GM18520 (cell line): ENCODE data around the gene CMBL.

ENCODE experiments used
- ATAC-seq: cut with Tn5 transposase; IDR thresholded peaks from one replicate; pipeline ENCODE4 v1.9.1; 2021; ENCODE audit not compliant: unreplicated experiment

CMBL gene

DNA sequence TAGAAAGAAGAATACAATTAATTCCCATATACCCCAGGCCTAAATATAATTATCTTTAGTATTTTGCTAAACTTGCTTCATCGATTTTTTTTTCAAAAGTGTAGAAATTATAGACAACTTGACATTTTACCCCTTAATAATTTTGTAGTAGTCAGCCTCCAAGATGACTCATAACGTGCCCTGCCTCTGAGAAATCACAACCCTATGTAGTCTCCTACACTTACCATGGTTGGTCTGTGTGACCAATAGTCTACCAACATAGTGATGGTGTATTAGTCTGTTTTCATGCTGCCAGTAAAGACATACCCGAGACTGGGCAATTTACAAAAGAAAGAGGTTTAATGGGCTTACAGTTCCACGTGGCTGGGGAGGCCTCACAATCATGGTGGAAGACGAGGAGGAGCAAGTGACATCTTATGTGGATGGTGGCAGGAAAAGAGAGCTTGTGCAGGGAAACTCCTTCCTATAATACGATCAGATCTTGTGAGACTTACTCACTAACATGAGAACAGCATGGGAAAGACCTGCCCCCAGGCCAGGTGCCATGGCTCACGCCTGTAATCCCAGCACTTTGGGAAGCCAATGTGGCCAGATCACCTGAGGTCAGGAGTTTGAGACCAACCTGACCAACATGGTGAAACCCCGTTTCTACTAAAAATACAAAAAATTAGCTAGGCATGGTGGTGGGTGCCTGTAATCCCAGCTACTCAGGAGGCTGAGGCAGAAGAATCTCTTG, 3.3 kb upstream of the CMBL start:
- ATAC-seq, result peak; percentile 68

DNA sequence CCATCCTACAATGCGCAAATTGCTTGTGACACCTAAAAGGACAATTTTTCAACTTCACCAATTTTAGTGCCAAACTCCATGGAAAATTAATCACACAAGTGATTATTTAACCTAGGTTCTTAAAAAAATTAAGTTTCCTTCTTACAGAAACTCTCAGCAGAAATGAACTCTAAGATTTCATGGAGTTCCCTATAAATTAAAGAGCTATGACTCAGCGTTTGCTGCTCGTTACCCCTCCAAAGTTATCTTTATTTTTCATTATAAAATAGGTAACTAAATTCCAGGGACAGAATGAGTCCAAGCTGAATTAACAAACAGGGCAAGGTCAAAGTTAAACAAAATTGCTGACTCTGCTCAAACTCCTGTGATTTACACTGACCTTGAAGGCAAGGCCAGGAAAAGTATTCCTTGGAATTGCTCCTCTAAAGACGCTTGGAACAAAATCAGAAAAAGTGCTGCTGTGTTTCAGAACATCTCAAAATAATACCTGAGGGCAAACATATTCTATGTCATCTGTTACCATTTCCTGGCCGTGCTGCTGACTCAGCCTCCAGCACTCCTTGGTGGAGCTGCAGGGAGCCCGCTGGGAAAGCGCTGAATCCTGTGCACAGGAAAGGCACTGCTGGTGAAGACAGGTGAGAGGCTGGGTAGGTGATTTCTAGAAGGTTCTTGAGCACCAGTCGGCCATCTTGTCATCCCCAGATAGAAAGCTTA, 2.5 kb upstream of the CMBL start:
- no peak for ATAC-seq

DNA sequence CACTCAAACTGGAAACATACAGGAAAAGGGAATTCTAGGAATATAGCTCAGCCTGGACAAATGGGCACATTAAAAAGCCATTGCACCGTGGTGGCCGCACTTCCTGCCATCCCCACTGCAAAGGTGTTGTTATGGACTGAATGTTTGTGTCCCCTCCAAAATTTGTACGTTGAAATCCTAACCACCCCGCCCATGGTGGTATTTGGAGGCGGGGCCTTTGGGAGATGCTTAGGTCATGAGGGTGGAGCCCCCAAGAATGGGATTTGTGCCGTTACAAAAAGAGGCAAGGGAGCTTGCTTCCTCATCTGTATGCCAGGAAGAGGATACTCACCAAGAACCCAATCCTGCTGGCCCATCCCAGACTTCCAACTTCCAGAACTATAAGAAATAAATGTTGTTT, 1.1 kb upstream of the CMBL start:
- ATAC-seq, result no peak

DNA sequence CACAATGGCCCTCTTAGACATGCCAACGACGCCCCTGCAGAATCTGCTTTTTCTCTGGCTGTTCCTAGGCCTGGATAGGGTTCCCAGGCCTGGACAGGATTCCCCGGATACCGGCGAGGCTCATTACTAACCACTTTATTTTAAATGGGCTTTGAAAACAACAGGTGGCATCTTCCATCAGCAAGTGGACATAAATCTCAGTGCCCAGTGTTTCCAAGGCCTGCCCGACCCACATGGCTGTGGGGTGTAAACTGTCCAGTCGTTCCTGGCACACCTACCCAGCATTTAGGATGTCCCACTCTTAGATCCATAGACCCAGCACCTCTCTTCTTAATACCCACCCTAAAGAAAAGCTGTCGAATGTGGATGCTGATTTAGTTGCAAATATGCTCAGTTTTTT, 896 bp downstream of the CMBL start:
- no peak for ATAC-seq

DNA sequence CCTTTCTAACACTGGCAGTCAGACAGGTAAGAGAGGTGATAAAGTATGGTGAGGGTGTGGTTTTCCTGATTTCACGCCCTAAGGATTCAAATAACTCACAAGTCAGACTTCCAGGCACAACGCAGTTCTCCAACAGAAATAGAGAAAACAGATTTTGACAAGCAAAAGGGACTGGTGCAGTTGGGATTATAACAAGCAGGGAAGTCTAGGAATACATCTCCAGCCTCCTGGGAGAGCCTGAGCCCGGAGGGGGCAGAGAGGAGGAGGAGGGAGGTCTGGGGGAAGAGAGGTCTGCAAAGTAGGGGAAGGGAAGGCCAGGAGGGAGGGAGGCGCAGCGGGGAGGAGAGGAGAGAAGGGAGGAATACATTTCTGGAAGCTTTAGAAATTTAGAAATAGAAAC, 1.6 kb downstream of the CMBL start:
- no peak for ATAC-seq

DNA sequence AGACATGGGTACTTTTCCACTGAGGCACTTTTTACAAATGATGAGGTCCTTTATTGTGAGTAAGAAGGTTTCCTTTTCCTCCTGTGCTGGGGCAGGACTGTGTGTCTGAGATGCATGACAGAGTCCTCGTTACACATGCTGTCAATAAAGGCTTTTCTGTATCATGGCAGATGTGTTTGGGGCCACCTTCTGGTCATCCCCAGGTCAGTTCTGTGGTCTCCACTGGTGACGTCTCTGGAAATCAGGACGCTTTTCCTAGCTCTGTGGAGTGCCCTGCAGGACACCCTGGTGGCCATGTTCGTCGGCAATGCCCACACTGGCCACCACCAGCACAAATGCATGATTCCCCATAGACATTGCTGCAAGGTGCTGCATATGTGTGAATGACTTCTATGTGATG, 2.8 kb downstream of the CMBL start:
- no peak for ATAC-seq

DNA sequence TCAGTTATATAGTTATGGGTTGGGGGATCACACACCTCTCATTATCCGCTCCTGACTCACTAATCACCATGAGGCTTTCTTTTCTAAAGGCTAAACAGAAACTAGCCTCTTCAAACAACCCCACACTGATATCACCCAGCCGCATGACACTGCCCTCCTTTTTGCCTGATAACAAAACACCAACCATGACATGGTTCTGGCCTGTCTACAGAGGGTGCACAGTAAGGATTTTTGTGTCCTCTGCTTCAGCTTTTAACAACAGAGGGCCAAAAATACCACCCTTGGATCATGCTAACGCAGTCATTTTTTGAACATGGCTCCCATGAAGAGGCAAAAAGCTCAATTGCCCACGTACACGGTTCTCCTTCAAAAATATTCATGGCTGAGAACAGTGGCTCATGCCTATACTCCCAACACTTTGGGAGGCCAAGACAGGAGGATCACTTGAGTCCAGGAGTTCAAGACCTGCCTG, 4.0 kb downstream of the CMBL start:
- no peak for ATAC-seq

DNA sequence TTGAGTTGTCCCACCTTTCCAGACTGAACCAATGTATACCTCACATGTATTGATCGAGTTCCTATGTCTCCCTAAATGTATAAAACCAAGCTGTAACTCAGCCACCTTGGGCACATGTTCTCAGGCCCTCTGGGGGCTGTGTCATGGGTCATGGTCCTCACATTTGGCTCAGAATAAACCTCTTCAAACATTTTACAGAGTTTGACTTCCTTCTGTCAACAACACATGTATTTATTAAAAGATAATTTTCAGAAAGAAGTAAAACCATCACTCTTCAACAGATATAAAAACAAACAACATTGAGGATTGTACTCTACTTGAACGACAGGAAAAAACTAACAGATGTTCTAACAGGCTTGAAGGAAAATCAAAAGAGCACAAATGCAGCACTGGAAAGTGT, 4.5 kb downstream of the CMBL start:
- no peak for ATAC-seq

DNA sequence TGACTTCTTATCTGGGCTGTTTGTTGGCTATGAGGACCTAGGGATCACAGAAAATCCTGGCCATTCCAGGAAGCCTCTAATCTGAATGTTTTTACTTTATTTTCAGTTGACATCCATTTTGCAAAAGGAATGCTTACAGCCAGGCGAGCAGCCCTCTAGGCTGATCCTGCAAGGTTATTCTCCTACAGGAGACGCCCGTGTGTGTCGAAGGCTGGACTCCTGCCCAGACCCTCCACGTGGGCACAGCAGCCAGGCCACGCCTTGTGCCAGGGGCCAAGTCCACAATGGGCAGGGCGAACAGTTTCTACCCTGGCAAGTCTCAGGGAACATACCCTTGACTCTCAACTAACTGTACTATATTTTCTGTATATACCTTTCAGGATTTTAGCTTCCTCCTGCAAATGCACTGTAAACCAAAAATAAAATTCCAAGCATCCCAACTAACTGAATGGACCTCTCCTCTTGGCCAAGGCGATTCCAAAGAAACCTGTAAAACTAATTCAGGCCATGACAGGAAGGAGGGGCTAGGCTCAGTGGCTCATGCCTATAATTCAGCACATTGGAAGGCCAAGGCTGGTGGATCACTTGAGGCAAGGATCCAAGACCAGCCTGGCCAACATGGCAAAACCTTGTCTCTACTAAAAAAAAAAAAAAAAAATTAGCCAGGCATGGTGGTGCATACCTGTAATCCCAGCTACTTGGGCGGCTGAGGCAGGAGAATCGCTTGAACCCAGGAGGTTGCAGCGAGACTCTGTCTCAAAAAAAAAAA, 5.7 kb downstream of the CMBL start:
- no peak for ATAC-seq

DNA sequence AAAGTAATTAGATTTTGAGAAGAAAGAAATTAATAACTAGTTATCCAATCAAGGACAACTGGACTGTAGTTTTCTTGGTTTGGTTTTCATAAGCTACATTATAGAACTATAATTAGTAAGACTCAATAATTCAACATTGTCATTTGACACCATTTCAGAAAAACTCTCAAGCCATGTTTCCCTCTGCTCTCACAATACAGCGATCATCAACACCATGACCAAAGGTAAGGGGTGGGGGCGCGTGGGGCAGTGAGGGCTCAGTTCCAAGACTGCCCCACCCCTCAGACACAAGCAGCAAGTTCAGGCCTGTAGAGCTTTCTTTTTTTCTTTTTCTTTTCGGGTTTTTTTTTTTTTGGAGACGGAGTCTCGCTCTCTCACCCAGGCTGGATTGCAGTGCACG, 6.4 kb downstream of the CMBL start:
- ATAC-seq, result no peak

DNA sequence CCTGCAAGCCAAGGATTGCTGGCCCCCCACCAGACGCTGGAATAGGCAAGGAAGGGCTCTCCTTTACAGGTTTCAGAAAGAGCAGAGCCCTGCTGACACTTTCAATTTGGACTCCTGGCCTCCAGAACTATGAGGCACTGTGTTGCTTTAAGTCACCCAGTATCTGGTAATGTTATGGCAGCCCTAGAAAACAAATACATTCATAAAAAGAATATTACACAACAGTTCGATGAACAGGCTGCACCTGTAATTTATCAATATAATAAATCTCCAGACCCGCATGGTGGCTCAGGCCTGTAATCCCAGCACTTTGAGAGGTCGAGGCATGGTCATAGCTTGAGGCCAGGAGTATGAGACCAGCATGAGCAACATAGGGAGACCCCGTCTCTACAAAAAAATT, 7.5 kb downstream of the CMBL start:
- no peak for ATAC-seq

DNA sequence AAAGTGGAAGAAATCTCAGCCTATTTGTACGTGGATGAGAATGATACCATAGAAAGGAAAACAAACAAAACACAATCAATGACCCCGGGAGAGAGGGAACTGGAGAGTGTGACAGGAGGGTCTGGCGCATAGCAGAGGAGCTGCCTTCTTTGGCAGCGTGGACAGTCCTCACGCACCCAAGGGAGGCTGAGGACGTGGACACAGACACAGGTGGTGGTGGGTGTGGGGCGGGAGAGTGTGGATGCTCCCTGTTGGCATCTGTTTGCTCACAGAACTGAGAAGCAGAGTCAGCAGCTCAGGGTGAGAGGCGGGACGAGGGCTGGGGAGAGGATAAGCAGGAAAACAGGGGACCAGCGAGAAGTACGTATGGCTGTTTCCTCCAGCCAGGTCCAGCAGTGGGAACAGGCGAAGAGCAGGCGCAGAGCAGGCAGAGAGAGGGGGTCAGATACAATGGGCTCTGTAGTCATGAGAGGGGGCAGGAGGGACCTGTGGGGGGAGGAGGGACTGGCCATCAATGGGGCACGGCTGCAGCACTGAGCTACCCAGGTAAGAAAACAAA, 10.0 kb downstream of the CMBL start:
- no peak for ATAC-seq

DNA sequence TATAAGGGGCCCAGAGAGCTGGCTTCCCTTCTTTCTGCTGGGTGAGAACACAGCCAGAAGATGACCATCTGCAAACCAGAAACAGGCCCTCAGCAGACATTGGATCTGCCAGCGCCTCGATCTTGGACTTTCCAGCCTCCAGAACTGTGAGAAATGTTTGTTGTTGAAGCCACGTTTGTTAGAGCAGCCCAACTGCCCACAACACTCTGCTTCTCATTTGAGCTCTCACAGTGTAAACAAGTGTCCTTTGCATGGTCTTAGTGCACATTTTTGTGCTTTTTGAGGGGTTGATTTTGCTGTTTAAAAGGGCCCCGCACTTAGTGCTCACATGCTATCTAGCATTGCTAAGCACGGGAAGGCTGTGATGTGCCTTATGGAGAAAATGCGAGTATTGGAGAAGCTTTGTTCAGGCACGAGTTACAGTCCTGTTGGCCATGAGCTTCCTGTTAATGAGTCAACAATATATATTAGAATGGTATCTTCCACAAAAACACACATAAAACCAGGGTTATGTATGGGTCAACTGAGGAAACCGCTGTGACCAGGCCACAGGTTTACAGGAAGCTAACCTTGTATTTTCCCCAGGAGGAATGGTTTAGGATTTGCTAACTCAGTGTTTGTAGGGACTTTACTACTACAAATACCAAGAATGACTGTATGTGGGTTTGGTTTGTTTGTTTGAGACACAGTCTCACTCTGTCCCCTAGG, 11.9 kb downstream of the CMBL start:
- no peak for ATAC-seq

DNA sequence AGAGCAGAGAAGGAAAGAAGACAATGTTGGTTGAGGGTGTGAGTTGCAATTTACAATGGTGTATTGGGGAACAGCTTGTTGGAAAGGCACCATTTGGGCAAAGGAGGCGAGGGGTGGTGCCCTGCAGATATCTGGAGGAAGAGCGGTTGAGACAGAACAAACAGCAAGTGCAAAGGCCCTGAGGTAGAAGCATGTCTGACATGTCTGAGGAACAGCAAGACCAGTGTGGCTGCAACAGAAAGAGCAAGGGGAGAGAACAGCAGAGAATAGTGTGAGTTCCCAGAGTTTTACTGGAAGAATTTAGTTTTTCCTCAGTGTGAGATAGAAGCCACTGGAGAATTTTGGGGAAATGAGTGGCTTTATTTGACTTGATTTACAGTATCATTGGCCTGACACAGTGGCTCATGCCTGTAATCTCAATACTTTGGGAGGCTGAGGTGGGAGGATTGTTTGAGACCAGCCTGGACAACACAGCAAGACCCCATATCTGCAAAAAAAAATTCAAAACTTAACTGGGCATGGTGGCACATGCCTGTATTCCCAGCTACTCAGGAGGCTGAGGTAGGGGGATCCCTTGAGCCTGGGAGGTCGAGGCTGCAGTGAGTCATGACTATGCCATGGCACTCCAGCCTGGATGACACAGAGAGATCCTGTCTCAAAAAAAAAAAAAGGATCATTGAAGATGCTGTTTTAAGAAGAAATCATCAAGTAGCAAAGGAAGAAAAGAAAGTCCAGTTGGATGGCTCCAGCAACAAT, 13.6 kb downstream of the CMBL start:
- ATAC-seq, result no peak

DNA sequence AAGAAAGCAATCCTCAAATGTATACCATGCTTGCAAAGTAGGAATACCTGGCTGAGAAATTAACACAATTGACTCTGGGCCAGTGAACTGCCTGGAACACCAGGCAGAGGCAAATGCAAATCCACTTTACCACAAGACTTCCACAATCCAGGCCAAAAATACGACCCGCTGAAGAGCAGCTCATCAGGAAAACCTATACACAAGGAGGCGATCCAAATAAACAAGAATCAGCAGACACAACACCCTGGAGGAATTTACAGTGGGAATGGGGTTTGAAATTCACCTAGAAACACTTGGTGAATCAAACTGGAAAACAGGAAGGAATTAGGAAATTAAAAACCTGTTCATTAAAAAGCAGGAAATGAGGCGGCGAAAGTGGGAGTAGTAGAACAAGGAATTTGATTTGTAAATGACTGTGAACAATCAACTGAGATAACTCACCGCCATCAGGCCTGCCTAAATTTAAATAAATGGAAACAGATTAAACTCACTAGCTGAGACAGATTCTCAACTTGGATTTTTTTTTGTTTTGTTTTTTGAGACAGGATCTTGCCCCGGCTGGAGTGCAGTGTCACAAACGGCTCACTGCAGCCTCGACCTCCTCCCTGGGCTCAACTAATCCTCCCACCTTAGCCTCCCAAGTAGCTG, 15.9 kb downstream of the CMBL start:
- ATAC-seq, result no peak

DNA sequence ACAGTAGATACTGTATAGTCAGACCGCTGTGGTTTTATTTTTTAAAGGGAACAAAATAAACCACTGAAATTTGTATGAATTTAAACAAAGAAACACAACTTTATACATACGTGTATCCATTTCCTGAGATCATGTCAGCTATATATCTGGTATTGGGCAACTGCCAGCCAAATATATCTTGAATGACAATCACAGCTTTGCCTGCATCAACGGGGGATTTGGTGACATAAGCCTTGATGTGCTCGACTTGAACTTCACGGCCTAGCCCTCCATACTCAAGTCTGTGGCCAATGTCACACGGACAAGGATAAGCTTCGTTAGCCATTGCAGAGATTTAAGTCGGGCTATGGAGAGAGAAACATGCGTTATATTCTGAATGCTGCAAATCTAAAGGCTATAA, 17.3 kb downstream of the CMBL start:
- ATAC-seq, result no peak

DNA sequence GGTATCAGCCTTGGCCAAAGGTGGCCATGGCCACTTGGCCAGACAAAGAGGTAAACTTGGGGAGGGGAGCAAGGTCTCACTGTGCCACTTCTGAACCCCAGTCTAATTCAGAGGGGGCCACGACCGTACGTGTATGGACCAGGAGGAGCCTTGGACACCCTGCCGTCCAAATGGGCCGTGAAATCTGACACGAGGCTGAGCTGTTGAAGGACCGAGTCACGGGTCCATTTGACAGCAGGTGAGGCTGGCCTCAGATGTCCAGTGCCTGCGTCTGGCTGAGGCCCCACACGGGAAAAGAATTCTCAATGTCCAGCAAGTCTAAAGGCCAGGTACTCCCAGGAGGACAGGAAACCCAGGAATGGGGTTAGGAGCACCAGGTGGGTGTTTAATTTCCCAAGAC, 17.7 kb downstream of the CMBL start:
- no peak for ATAC-seq

DNA sequence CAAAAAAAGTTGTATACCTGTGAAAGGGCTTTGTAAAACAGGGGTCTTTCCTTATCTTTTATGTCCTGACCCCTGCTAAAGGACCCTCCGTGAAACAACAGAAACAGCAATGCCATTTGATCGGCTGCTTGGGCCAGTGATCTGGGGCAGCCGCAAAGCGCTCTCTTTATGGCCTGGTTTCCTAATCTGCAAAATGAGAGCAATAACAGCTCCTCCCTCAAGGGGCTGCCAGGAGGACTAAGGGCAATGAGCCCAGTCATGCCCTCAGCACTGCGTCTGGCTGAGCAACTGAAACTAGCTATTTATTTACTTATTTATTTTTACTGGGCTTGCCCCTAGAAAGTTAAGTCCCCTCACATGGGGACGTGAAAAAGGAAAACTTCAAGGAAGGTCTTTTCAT, 18.3 kb downstream of the CMBL start:
- no peak for ATAC-seq

DNA sequence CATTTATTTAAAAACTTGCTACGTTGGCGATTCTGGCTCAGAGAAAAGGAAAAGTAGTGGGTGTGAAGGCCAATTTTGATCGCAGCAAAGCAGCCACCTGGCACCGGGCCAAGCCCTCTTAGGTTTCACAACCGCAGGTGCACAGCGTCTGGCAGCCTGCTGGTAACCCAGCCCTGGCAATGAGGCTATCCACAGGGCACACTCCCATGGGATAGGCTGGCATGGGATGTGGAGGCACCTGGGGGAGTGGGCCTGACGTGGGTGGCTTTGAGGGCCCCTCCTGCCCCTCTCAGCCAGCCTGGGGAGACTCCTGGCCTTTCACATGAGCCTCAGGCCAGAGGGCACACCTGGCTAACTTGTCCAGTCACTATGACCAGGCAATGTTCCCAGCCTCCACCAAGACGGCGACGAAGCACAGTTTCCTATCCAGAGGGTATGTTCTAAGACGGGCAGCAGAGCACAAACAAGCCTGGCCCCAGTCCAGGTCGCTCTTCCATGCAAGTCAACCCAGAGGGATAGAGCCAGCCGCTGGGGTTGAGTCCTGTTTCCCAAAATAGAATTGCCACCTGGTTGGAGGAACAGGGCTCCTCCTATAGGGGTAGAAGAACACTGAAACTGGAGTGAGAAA, 19.0 kb downstream of the CMBL start:
- ATAC-seq, result no peak
